ENCODE data around the gene ADAMTS8. TPM values are rescaled to one million over a fixed set of nuclear protein-coding genes. Genes with fewer than 3 reads are reported as not detected.

Gene ADAMTS8
- total RNA-seq, 4 donors from 2014 or later = under 0.01 to 0.17 TPM; not detected in 2

- no peak for TF ChIP-seq CTCF (IDR thresholded peaks at IDR 0.05; ENCODE audit: low read depth)
Measured at GRCh38 chr11:130388607-130389205, 39.7 kb downstream of the ADAMTS8 start.

DNA sequence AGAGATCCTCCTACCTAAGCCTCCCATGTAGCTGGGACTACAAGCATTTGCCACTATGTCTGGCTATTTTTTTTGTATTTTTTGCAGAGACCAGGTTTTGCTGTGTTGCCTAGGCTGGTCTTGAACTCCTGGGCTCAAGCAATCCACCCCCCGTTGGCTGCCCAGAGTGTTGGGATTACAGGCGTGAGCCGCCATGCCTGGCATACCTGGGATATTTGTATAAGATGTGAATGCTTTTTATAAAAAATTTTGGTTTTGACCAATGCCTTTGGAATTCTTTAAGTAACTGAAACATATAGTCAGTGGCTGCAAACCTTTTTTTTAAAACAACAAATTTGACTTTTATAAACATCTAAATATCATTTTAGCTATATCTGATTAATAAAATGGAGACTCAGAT lies 42.4 kb downstream of the ADAMTS8 start:
- TF ChIP-seq CTCF (IDR thresholded peaks at IDR 0.05; ENCODE audit: low read depth) = no peak

GRCh38 chr11:130383344-130384211 lies 44.8 kb downstream of the ADAMTS8 start:
- no peak for TF ChIP-seq CTCF (IDR thresholded peaks at IDR 0.05; ENCODE audit: low read depth)

- TF ChIP-seq CTCF (IDR thresholded peaks at IDR 0.05; ENCODE audit: low read depth) = no peak
Measured at GRCh38 chr11:130381317-130381716, 47.1 kb downstream of the ADAMTS8 start.

DNA sequence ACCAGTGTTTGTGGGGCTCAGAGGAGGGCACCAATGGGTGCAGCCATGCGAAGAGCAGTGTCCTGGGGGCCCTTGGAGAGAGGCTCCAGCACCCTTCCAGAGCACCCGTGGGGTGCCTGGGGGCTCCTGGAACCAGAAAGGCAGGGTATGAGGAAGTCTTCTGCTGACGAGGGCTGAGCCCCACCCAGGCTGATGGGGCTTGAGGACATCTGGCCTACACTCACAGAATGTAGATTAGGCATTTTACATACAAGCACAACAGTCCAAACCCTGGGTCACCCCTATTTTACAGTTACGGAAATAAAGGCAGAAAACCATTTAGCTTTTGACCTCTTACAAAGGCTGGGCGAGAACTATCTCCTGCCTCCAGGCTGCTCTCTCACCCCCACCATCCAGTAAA lies 47.6 kb downstream of the ADAMTS8 start:
- no peak for TF ChIP-seq CTCF (IDR thresholded peaks at IDR 0.05; ENCODE audit: low read depth)

DNA sequence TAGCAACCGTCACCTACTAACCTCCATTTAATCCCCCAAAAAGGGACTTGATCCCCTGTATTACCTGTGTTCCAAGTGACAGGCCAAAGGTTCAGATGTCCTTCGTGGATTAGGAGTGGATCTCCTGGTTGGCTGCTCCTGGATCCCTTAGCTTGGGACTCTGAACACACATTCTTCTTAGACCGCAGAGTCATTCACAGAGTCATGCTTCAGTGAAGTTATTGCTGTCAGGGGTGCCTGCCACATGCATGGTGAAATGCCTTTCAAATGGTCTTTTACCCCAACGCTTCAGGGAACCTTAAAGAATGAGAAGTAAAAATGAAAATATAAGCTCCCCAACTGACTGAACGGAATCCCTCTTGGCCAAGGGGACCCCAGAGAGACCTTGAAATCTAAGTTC lies 49.1 kb downstream of the ADAMTS8 start:
- TF ChIP-seq CTCF (IDR thresholded peaks at IDR 0.05; ENCODE audit: low read depth) = no peak

- TF ChIP-seq CTCF (IDR thresholded peaks at IDR 0.05; ENCODE audit: low read depth) = no peak
Measured at GRCh38 chr11:130370845-130371590, 57.4 kb downstream of the ADAMTS8 start.
